ENCODE data around the gene OR10G8.
"Not testable (repeated sequence)": the region's sequence is repeated elsewhere in the genome, so short reads cannot be mapped to it uniquely, and the experiment has no call there.

OR10G8 gene

DNA sequence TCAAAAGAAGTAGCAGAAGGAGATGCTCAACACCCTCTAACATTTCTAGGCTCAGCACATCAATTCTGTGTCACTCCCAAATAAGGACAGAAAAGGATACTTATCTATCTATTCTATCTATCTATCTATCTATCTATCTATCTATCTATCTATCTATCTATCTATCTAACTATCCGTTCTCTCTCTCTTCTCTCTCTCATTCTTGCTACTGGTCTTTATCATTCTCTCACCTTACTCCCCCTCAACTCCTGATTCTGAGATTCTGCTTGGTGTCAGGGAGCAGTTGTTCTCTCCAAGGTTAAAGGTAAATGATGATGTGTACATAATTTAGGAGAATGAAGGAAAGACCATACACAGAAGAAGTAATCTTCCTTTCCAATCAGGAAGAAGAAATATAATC, 31.5 kb upstream of the OR10G8 start, which contains the start of gene OR10G6 (continued):
- TF ChIP-seq TSHZ1 (tag by site-specific recombination; IDR thresholded peaks at IDR 0.05; ENCODE audit: borderline replicate concordance), result no peak

DNA sequence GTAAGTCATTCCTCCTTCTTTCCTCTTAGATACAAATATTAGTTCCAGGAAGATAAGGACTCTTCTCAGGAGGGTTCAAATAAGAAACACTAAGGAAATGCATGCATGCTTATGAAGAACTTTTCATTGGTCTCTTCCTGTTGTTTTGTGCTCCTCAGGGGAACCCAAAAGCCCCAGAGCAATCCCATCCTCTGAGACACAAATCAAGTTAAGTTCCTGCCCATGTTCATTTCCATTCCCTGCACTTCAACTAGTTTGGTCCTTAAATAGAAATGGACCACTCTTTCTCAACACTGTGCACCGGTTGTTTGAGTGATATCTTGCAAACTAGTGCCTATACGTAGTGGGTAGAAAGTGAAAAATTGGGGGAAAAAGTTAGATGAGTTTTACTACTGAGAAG, 13.9 kb upstream of the OR10G8 start, which contains the start of gene OR10G4:
OR10G4 (plus strand) TSS at position 301 of the 400 bp plus-strand sequence. CDS start 2,578 bp downstream, outside the sequence.
- TF ChIP-seq ZNF398 (tag by site-specific recombination; IDR thresholded peaks at IDR 0.05) (no peak), ZNF837 (tag by site-specific recombination; IDR thresholded peaks at IDR 0.05) (no peak), ZNF610 (tag by site-specific recombination; IDR thresholded peaks at IDR 0.05; ENCODE audit: borderline replicate concordance) (no peak), ZNF624 (tag by site-specific recombination; IDR thresholded peaks at IDR 0.05) (no peak), ZNF561 (tag by site-specific recombination; IDR thresholded peaks at IDR 0.05; ENCODE audit: borderline replicate concordance) (no peak), ZNF274 (IDR thresholded peaks at IDR 0.05; ENCODE audit: low read length) (no peak), ZNF274 (tag by site-specific recombination; IDR thresholded peaks at IDR 0.05; ENCODE audit: borderline replicate concordance) (no peak), GLI2 (tag by site-specific recombination; IDR thresholded peaks at IDR 0.05; ENCODE audit: borderline replicate concordance, low read depth) (no peak), ZNF174 (tag by site-specific recombination; IDR thresholded peaks at IDR 0.05) (no peak), MZF1 (tag by site-specific recombination; IDR thresholded peaks at IDR 0.05; ENCODE audit: borderline replicate concordance) (no peak), SCRT2 (tag by site-specific recombination; IDR thresholded peaks at IDR 0.05) (no peak), ZNF433 (tag by site-specific recombination; IDR thresholded peaks at IDR 0.05; ENCODE audit: low read depth) (no peak), INSM2 (tag by site-specific recombination; IDR thresholded peaks at IDR 0.05) (no peak), ZNF548 (tag by site-specific recombination; IDR thresholded peaks at IDR 0.05) (no peak)
- H3K9me3 ChIP-seq (ENCODE audit: control insufficient read depth, insufficient read depth, low read depth, low read length), result no peaks in the 10 kb centered on the region
- ChIA-PET CTCF (no interaction called here), POLR2A (no interaction called here)
- H3K4me3 ChIP-seq (ENCODE audit: low read depth, low read length), result no peak within 1 kb of the TSS
- H3K36me3 ChIP-seq (ENCODE audit: control insufficient read depth in 2 of 2, insufficient read depth in 1 of 2, low read length in 2 of 2), result no peaks in the 10 kb centered on the region
- H3K27ac ChIP-seq (ENCODE audit: extremely low read depth, low read depth, low read length), result no peak within 1 kb of the TSS
- no peaks in the 10 kb centered on the region for H3K4me1 ChIP-seq (ENCODE audit: control insufficient read depth, insufficient read depth, low read length)

DNA sequence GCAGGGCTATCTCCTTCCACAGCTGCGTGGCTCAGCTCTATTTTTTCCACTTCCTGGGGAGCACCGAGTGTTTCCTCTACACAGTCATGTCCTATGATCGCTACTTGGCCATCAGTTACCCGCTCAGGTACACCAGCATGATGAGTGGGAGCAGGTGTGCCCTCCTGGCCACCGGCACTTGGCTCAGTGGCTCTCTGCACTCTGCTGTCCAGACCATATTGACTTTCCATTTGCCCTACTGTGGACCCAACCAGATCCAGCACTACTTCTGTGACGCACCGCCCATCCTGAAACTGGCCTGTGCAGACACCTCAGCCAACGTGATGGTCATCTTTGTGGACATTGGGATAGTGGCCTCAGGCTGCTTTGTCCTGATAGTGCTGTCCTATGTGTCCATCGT, 10.8 kb upstream of the OR10G8 start:
- H3K4me1 ChIP-seq (ENCODE audit: control insufficient read depth, insufficient read depth, low read length); POLR2A ChIA-PET; H3K36me3 ChIP-seq (ENCODE audit: control insufficient read depth in 2 of 2, insufficient read depth in 1 of 2, low read length in 2 of 2); H3K27ac ChIP-seq (ENCODE audit: extremely low read depth, low read depth, low read length); CTCF ChIA-PET; H3K4me3 ChIP-seq (ENCODE audit: low read depth, low read length); H3K9me3 ChIP-seq (ENCODE audit: control insufficient read depth, insufficient read depth, low read depth, low read length): not testable (repeated sequence)

Data from HEK293 (cell line).